Measurements from ENCODE around the gene PSMB11. TPM values are rescaled to one million over a fixed set of nuclear protein-coding genes. Genes with fewer than 3 reads are reported as not detected.

PSMB11 gene
- total RNA-seq, 4 donors from 2014 or later = not detected

GRCh38 chr14:23071244-23071920 is 29.4 kb downstream of the PSMB11 start:
- WGBS, 2 donors = 1 to 2% methylated on average over 10 to 14 of the region's 14 CpGs
- H3K9me3 ChIP-seq = no peaks in the 10 kb centered on the region
- peaks cover 26 to 53% (median 29%) of the 10 kb centered on the region in 3 donors for H3K4me1 ChIP-seq
- H3K36me3 ChIP-seq = peaks cover 30 to 76% (median 37%) of the 10 kb centered on the region in 3 donors
- intact Hi-C loops (cut with DNase I) = no loop called here
- TF ChIP-seq POLR2A (IDR thresholded peaks at IDR 0.05) (peak in 2 of 4 donors; percentile 28 to 59), CTCF (IDR thresholded peaks at IDR 0.05) (peak in 1 of 6 experiments; percentile 30)
- peak overlapping the region; percentile 39 to 84 (median 60) for H3K4me3 ChIP-seq
- no peaks in the 10 kb centered on the region for H3K27me3 ChIP-seq
- peak overlapping the region; percentile 73 to 92 (median 86) for H3K27ac ChIP-seq
- no peak for DNase-seq

GRCh38 chr14:23071921-23072539 is 30.0 kb downstream of the PSMB11 start:
- H3K27ac ChIP-seq = peak overlapping the region; percentile 73 to 92 (median 86)
- peaks cover 31 to 76% (median 35%) of the 10 kb centered on the region in 3 donors for H3K36me3 ChIP-seq
- intact Hi-C loops (cut with DNase I) = no loop called here
- no peaks in the 10 kb centered on the region for H3K9me3 ChIP-seq
- no peaks in the 10 kb centered on the region for H3K27me3 ChIP-seq
- DNase-seq = no peak
- 30 to 40% methylated on average over 5 of the region's 5 CpGs for WGBS, 2 donors
- peaks cover 26 to 59% (median 29%) of the 10 kb centered on the region in 3 donors for H3K4me1 ChIP-seq
- H3K4me3 ChIP-seq = peak overlapping the region in 3 of 4 donors; percentile 57 to 84 (median 64)
- TF ChIP-seq CTCF (IDR thresholded peaks at IDR 0.05) = no peak
- TF ChIP-seq POLR2A (IDR thresholded peaks at IDR 0.05) = no peak

- Histone ChIP-seq H3K36me3 (peaks cover 21 to 79% (median 39%) of the 10 kb centered on the region in 3 donors), H3K27ac (no peak overlapping the region), H3K4me3 (no peak overlapping the region), H3K9me3 (no peaks in the 10 kb centered on the region), H3K4me1 (peaks cover 23 to 68% (median 39%) of the 10 kb centered on the region in 3 donors), H3K27me3 (no peaks in the 10 kb centered on the region)
- no peak for DNase-seq
- intact Hi-C loops (cut with DNase I) = no loop called here
- 100% methylated on average over 1 of the region's 1 CpG for WGBS, 2 donors
- TF ChIP-seq CTCF (IDR thresholded peaks at IDR 0.05) (no peak), POLR2A (IDR thresholded peaks at IDR 0.05) (no peak)
Measured at GRCh38 chr14:23074906-23075305, 32.9 kb downstream of the PSMB11 start.

GRCh38 chr14:23076785-23077408 is 34.9 kb downstream of the PSMB11 start:
- H3K36me3 ChIP-seq = peaks cover 21 to 99% (median 55%) of the 10 kb centered on the region in 3 donors
- H3K27me3 ChIP-seq = no peaks in the 10 kb centered on the region
- H3K4me3 ChIP-seq = no peak overlapping the region
- DNase-seq = no peak
- peak overlapping the region in 2 of 4 donors; percentile 77 to 81 for H3K27ac ChIP-seq
- 60 to 62% methylated on average over 5 of the region's 5 CpGs for whole genome bisulfite sequencing, 2 donors
- TF ChIP-seq POLR2A (IDR thresholded peaks at IDR 0.05) (no peak), CTCF (IDR thresholded peaks at IDR 0.05) (peak; percentile 33 to 59 (median 46))
- H3K9me3 ChIP-seq = no peaks in the 10 kb centered on the region
- peaks cover 11 to 54% (median 25%) of the 10 kb centered on the region in 3 donors for H3K4me1 ChIP-seq
- intact Hi-C loops (cut with DNase I) = no loop called here

- no peak for DNase-seq
- intact Hi-C loops (cut with DNase I) = no loop called here
- peak overlapping the region; percentile 17 to 81 (median 78) for H3K27ac ChIP-seq
- H3K9me3 ChIP-seq = no peaks in the 10 kb centered on the region
- 72 to 81% methylated on average over 5 of the region's 5 CpGs for WGBS, 2 donors
- no peak for TF ChIP-seq CTCF (IDR thresholded peaks at IDR 0.05)
- TF ChIP-seq POLR2A (IDR thresholded peaks at IDR 0.05) = no peak
- peaks cover 4 to 43% (median 17%) of the 10 kb centered on the region in 3 donors for H3K4me1 ChIP-seq
- H3K36me3 ChIP-seq = peaks cover 20 to 100% (median 61%) of the 10 kb centered on the region in 3 donors
- H3K4me3 ChIP-seq = no peak overlapping the region
- no peaks in the 10 kb centered on the region for H3K27me3 ChIP-seq
Measured at GRCh38 chr14:23077962-23078361, 36.0 kb downstream of the PSMB11 start.
